Measurements from ENCODE around the gene MYO3A. TPM values are rescaled to one million over a fixed set of nuclear protein-coding genes. Genes with fewer than 3 reads are reported as not detected.

MYO3A gene
- total and polyA plus RNA-seq, 3 experiments from 2014 or later = not detected

GRCh38 chr10:26177341-26177740 lies 243.3 kb downstream of the MYO3A start:
- Histone ChIP-seq H3K27ac (ENCODE audit: low read depth, low read length) (no peak overlapping the region), H3K9me3 (ENCODE audit: low read length) (no peaks in the 10 kb centered on the region), H3K4me1 (ENCODE audit: insufficient read depth, low read length) (no peaks in the 10 kb centered on the region), H3K4me3 (ENCODE audit: low read length) (no peak overlapping the region), H3K27me3 (ENCODE audit: insufficient read depth, low read length, poor library complexity, severe bottlenecking) (no peaks in the 10 kb centered on the region), H3K36me3 (ENCODE audit: insufficient read depth, low read length) (no peaks in the 10 kb centered on the region)
- Mint-ChIP-seq H3K27ac (no peak overlapping the region), H3K27me3 (peaks cover 0 to 13% of the 10 kb centered on the region in 2 donors), H3K4me3 (no peak overlapping the region), H3K9me3 (peaks cover 0 to 2% (median 0%) of the 10 kb centered on the region in 5 donors), H3K36me3 (no peaks in the 10 kb centered on the region), H3K4me1 (no peaks in the 10 kb centered on the region)
- DNase-seq = no peak
- CTCF ChIA-PET = no interaction called here
- POLR2A ChIA-PET = no interaction called here

DNA sequence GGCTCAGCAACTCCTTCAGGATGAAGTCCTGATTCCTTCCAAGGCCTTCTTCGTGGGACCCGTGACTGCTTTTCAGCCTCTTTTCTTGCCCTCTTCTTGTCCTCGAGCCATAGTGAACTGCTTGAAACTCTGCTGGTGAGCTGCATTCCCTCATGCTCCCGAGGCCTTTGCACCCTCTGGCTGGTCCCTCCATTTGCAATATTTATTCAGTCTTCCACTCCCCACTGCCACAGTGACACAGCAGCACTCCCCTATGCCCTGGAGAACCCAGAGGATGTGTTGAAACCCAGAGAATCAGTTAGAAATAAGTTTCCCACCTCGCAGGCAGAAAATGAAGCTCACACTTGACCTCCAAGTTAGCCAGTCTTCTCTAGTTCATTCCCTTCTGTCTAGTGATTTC lies 260.2 kb downstream of the MYO3A start:
- ChIA-PET POLR2A (no interaction called here), CTCF (no interaction called here)
- no peaks in the 10 kb centered on the region for H3K9me3 ChIP-seq (ENCODE audit: low read length)
- no peaks in the 10 kb centered on the region for H3K27me3 ChIP-seq (ENCODE audit: insufficient read depth, low read length, poor library complexity, severe bottlenecking)
- Mint-ChIP-seq H3K36me3 (no peaks in the 10 kb centered on the region), H3K4me1 (no peaks in the 10 kb centered on the region), H3K4me3 (no peak overlapping the region), H3K27ac (no peak overlapping the region), H3K27me3 (peaks cover 2 to 21% of the 10 kb centered on the region in 2 donors), H3K9me3 (peaks cover 0 to 4% (median 0%) of the 10 kb centered on the region in 5 donors)
- H3K4me1 ChIP-seq (ENCODE audit: insufficient read depth, low read length) = no peaks in the 10 kb centered on the region
- H3K36me3 ChIP-seq (ENCODE audit: insufficient read depth, low read length) = no peaks in the 10 kb centered on the region
- DNase-seq = no peak
- H3K4me3 ChIP-seq (ENCODE audit: low read length) = no peak overlapping the region
- H3K27ac ChIP-seq (ENCODE audit: low read depth, low read length) = no peak overlapping the region

DNA sequence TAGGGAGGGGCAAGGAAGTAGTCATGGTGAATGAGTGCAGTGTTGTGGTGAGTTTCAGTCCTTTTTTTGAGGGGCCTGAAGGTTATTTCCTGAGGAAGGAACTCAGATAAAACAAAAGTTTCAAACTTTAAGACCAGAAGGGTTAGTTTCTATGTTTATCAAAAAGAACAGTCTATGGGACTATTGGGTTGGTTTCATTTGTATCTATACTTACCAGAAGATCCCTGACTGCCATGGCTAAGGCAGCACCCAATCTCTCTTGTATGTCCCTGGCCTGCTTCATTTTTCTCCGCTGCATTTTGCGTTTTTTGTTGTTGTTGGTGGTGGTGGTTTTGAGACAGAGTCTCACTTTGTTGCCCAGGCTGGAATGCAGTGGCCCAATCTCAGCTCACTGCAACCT lies 263.2 kb downstream of the MYO3A start:
- DNase-seq = no peak
- ChIA-PET CTCF (no interaction called here), POLR2A (no interaction called here)
- Histone ChIP-seq H3K27me3 (ENCODE audit: insufficient read depth, low read length, poor library complexity, severe bottlenecking) (no peaks in the 10 kb centered on the region), H3K27ac (ENCODE audit: low read depth, low read length) (no peak overlapping the region), H3K4me3 (ENCODE audit: low read length) (no peak overlapping the region), H3K36me3 (ENCODE audit: insufficient read depth, low read length) (no peaks in the 10 kb centered on the region), H3K9me3 (ENCODE audit: low read length) (no peaks in the 10 kb centered on the region), H3K4me1 (ENCODE audit: insufficient read depth, low read length) (no peaks in the 10 kb centered on the region)
- Mint-ChIP-seq H3K4me1 (no peaks in the 10 kb centered on the region), H3K27ac (no peak overlapping the region), H3K4me3 (no peak overlapping the region), H3K9me3 (peaks cover 0 to 4% (median 0%) of the 10 kb centered on the region in 5 donors), H3K27me3 (peaks cover under 1 to 3% of the 10 kb centered on the region in 2 donors), H3K36me3 (no peaks in the 10 kb centered on the region)

- Histone ChIP-seq H3K4me3 (ENCODE audit: low read length) (no peak overlapping the region), H3K27ac (ENCODE audit: low read depth, low read length) (no peak overlapping the region), H3K27me3 (ENCODE audit: insufficient read depth, low read length, poor library complexity, severe bottlenecking) (no peaks in the 10 kb centered on the region), H3K4me1 (ENCODE audit: insufficient read depth, low read length) (no peaks in the 10 kb centered on the region), H3K36me3 (ENCODE audit: insufficient read depth, low read length) (no peaks in the 10 kb centered on the region), H3K9me3 (ENCODE audit: low read length) (no peaks in the 10 kb centered on the region)
- H3K27me3 Mint-ChIP-seq = peaks cover 0 to 3% of the 10 kb centered on the region in 2 donors
- ChIA-PET CTCF (no interaction called here), POLR2A (no interaction called here)
- no peak overlapping the region for H3K27ac Mint-ChIP-seq
- no peak overlapping the region for H3K4me3 Mint-ChIP-seq
- peaks cover 0 to 4% (median 0%) of the 10 kb centered on the region in 5 donors for H3K9me3 Mint-ChIP-seq
- no peaks in the 10 kb centered on the region for H3K4me1 Mint-ChIP-seq
- no peaks in the 10 kb centered on the region for H3K36me3 Mint-ChIP-seq
- no peak for DNase-seq
These were observed 264.1 kb downstream of the MYO3A start for GRCh38 chr10:26198119-26198518.

- Mint-ChIP-seq H3K27ac (no peak overlapping the region), H3K27me3 (peaks cover 0 to 3% of the 10 kb centered on the region in 2 donors)
- DNase-seq = no peak
These were observed 265.8 kb downstream of the MYO3A start for GRCh38 chr10:26199841-26200240.

GRCh38 chr10:26205223-26205622 lies 271.2 kb downstream of the MYO3A start:
- H3K4me1 ChIP-seq (ENCODE audit: insufficient read depth, low read length) = no peaks in the 10 kb centered on the region
- Mint-ChIP-seq H3K36me3 (no peaks in the 10 kb centered on the region), H3K4me3 (no peak overlapping the region), H3K4me1 (no peaks in the 10 kb centered on the region), H3K27me3 (peaks cover 0 to 2% of the 10 kb centered on the region in 2 donors), H3K9me3 (peaks cover 0 to 2% (median 0%) of the 10 kb centered on the region in 5 donors), H3K27ac (no peak overlapping the region)
- peaks cover 5% of the 10 kb centered on the region for H3K27me3 ChIP-seq (ENCODE audit: insufficient read depth, low read length, poor library complexity, severe bottlenecking)
- no peaks in the 10 kb centered on the region for H3K36me3 ChIP-seq (ENCODE audit: insufficient read depth, low read length)
- H3K27ac ChIP-seq (ENCODE audit: low read depth, low read length) = no peak overlapping the region
- POLR2A ChIA-PET = no interaction called here
- DNase-seq = no peak
- CTCF ChIA-PET = no interaction called here
- H3K4me3 ChIP-seq (ENCODE audit: low read length) = no peak overlapping the region
- H3K9me3 ChIP-seq (ENCODE audit: low read length) = no peaks in the 10 kb centered on the region

More at GRCh38 chr10:26199841-26200240, 265.8 kb downstream of the MYO3A start:
- Histone ChIP-seq H3K27ac (ENCODE audit: low read depth, low read length) (no peak overlapping the region), H3K4me1 (ENCODE audit: insufficient read depth, low read length) (no peaks in the 10 kb centered on the region), H3K9me3 (ENCODE audit: low read length) (no peaks in the 10 kb centered on the region), H3K36me3 (ENCODE audit: insufficient read depth, low read length) (no peaks in the 10 kb centered on the region), H3K4me3 (ENCODE audit: low read length) (no peak overlapping the region), H3K27me3 (ENCODE audit: insufficient read depth, low read length, poor library complexity, severe bottlenecking) (no peaks in the 10 kb centered on the region)
- H3K36me3 Mint-ChIP-seq = no peaks in the 10 kb centered on the region
- ChIA-PET CTCF (no interaction called here), POLR2A (no interaction called here)
- H3K9me3 Mint-ChIP-seq = peaks cover 0 to 4% (median 0%) of the 10 kb centered on the region in 5 donors
- no peaks in the 10 kb centered on the region for H3K4me1 Mint-ChIP-seq
- H3K4me3 Mint-ChIP-seq = no peak overlapping the region

DNA sequence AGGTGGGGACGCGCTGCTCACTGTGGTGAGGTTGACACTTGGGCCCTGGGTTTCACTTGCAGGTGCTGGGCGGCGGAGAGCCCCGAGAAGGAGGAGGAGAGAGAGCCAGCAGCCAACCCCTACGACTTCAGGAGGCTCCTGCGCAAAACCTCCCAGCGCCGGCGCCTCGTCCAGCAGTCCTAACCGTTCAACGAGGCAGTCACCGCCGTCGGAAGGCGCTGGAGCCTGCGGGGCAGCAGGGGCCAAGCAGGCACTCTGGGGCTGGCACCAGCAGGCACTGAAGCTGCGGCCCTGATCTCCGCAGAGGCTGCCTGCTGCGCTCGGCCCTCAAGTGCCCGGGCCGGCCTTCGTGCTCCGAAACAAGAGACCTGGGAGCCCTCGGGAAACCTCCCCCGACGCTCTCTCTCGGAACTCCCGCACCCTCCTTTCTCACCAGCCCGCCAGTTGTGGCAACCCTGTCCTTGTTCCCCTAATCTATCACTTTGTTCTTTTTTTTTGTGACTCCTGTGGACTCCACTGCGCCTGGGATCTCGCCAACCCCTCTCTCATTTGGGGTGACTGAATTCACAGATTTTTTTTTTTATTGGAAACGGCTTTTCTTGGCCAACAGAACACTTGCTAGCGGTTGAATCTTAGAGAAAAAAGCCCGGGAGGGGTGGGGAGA lies 277.9 kb downstream of the MYO3A start:
- Histone ChIP-seq H3K27me3 (ENCODE audit: insufficient read depth, low read length, poor library complexity, severe bottlenecking) (peaks cover 32% of the 10 kb centered on the region), H3K27ac (ENCODE audit: low read depth, low read length) (no peak overlapping the region), H3K4me1 (ENCODE audit: insufficient read depth, low read length) (no peaks in the 10 kb centered on the region), H3K9me3 (ENCODE audit: low read length) (no peaks in the 10 kb centered on the region), H3K4me3 (ENCODE audit: low read length) (no peak overlapping the region), H3K36me3 (ENCODE audit: insufficient read depth, low read length) (no peaks in the 10 kb centered on the region)
- peaks cover 11 to 31% (median 27%) of the 10 kb centered on the region in 3 donors for H3K4me1 Mint-ChIP-seq
- H3K4me3 Mint-ChIP-seq = peak overlapping the region in 1 of 7 donors; percentile 57
- CTCF ChIA-PET = no interaction called here
- no peaks in the 10 kb centered on the region for H3K36me3 Mint-ChIP-seq
- DNase-seq = no peak
- H3K27me3 Mint-ChIP-seq = peaks cover 38 to 50% of the 10 kb centered on the region in 2 donors
- peak overlapping the region in 1 of 8 donors; percentile 22 for H3K27ac Mint-ChIP-seq
- peaks cover 0 to 2% (median 0%) of the 10 kb centered on the region in 5 donors for H3K9me3 Mint-ChIP-seq
- POLR2A ChIA-PET = no interaction called here

GRCh38 chr10:26212511-26212910 lies 278.5 kb downstream of the MYO3A start:
- H3K27ac ChIP-seq (ENCODE audit: low read depth, low read length) = no peak overlapping the region
- Mint-ChIP-seq H3K36me3 (no peaks in the 10 kb centered on the region), H3K9me3 (no peaks in the 10 kb centered on the region), H3K27me3 (peaks cover 43 to 56% of the 10 kb centered on the region in 2 donors), H3K4me1 (peaks cover 14 to 37% (median 33%) of the 10 kb centered on the region in 3 donors), H3K27ac (no peak overlapping the region), H3K4me3 (no peak overlapping the region)
- no peaks in the 10 kb centered on the region for H3K36me3 ChIP-seq (ENCODE audit: insufficient read depth, low read length)
- no peak for DNase-seq
- no peak overlapping the region for H3K4me3 ChIP-seq (ENCODE audit: low read length)
- peaks cover 32% of the 10 kb centered on the region for H3K27me3 ChIP-seq (ENCODE audit: insufficient read depth, low read length, poor library complexity, severe bottlenecking)
- no peaks in the 10 kb centered on the region for H3K4me1 ChIP-seq (ENCODE audit: insufficient read depth, low read length)
- CTCF ChIA-PET = no interaction called here
- POLR2A ChIA-PET = no interaction called here
- H3K9me3 ChIP-seq (ENCODE audit: low read length) = no peaks in the 10 kb centered on the region

All from CD8-positive, alpha-beta memory T cell (primary cell).